ENCODE data around the gene ZNF423. TPM values are rescaled to one million over a fixed set of nuclear protein-coding genes. Genes with fewer than 3 reads are reported as not detected.

ZNF423 gene
- total RNA-seq, 1 experiment from 2014 or later: not detected

DNA sequence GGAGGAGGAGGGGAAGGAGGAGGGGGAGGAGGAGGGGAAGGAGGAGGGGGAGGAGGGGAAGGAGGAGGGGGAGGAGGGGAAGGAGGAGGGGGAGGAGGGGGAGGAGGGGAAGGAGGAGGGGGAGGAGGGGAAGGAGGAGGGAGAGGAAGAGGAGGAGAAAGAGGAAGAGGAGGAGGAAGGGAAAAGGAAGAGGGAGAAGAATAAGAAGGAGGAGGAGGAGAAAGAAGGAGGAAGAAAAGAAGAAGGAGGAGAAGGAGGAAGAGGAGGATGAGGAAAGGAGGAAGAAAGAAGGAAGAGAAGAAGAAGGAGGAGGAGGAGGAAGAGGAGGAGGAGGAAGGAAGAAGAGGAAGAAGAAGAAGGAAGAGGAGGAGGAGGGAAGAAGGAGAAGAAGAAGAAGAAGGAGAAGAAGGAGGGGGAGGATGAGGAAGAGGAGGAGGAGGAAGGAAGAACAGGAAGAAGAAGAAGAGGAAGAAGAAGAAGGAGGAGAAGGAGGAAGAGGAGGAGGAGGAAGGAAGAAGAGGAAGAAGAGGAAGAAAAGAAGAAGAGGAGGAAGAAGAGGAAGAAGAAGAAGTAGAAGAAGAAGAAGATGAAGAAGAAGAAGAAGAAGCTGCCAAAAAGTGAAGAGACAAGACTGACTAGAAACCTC is 378.5 kb downstream of the ZNF423 start:
- Mint-ChIP-seq H3K4me3 (ENCODE audit: low read depth, unreplicated experiment) (no peak overlapping the region), H3K4me1 (ENCODE audit: low read depth, unreplicated experiment) (no peaks in the 10 kb centered on the region), H3K9me3 (ENCODE audit: low read depth, unreplicated experiment) (no peaks in the 10 kb centered on the region), H3K27ac (ENCODE audit: unreplicated experiment) (no peak overlapping the region), H3K36me3 (ENCODE audit: insufficient read depth, unreplicated experiment) (no peaks in the 10 kb centered on the region), H3K27me3 (ENCODE audit: unreplicated experiment) (peaks cover 20% of the 10 kb centered on the region)
- CTCF ChIA-PET: no interaction called here
- BruUV-seq (replicated peaks): no TSS peak
- no peak for DNase-seq
- intact Hi-C loops (cut with micrococcal nuclease; ENCODE audit: unreplicated experiment): loop anchor here (10.0 kb wide), 1 partner anchor 57 kb away; no protein-coding TSS in a partner anchor
- no peak for TF ChIP-seq CTCF (IDR thresholded peaks at IDR 0.05; ENCODE audit: unreplicated experiment)

GRCh38 chr16:49474741-49475140 is 381.2 kb downstream of the ZNF423 start:
- Mint-ChIP-seq H3K4me3 (ENCODE audit: low read depth, unreplicated experiment) (no peak overlapping the region), H3K36me3 (ENCODE audit: insufficient read depth, unreplicated experiment) (no peaks in the 10 kb centered on the region), H3K9me3 (ENCODE audit: low read depth, unreplicated experiment) (no peaks in the 10 kb centered on the region), H3K27me3 (ENCODE audit: unreplicated experiment) (peaks cover 20% of the 10 kb centered on the region), H3K4me1 (ENCODE audit: low read depth, unreplicated experiment) (no peaks in the 10 kb centered on the region), H3K27ac (ENCODE audit: unreplicated experiment) (no peak overlapping the region)
- CTCF ChIA-PET: no interaction called here
- BruUV-seq (replicated peaks): no TSS peak
- intact Hi-C loops (cut with micrococcal nuclease; ENCODE audit: unreplicated experiment): loop anchor here (10.0 kb wide), 1 partner anchor 60 kb away; no protein-coding TSS in a partner anchor
- DNase-seq: no peak
- no peak for TF ChIP-seq CTCF (IDR thresholded peaks at IDR 0.05; ENCODE audit: unreplicated experiment)

DNA sequence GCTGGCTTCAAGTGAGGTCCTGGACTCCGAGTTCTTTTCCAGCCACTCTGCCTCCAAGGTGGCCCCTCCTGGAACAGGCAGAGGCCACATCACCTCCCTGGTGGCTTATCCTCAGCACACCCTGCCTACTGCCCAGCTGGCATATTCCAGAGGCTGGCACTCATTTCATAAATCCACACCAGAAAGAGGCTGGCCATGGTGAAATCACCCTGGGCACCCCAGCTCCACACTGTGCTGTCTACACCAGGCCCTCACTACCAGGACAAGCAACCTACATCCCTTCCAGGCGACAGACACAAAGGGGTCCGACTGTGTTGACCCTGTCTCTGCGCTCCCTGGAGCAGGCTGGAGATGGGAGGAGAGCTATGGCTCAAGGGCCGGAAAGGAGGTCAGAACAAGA is 382.1 kb downstream of the ZNF423 start:
- Mint-ChIP-seq H3K9me3 (ENCODE audit: low read depth, unreplicated experiment) (no peaks in the 10 kb centered on the region), H3K4me3 (ENCODE audit: low read depth, unreplicated experiment) (no peak overlapping the region), H3K4me1 (ENCODE audit: low read depth, unreplicated experiment) (no peaks in the 10 kb centered on the region), H3K27ac (ENCODE audit: unreplicated experiment) (no peak overlapping the region), H3K36me3 (ENCODE audit: insufficient read depth, unreplicated experiment) (no peaks in the 10 kb centered on the region), H3K27me3 (ENCODE audit: unreplicated experiment) (peaks cover 29% of the 10 kb centered on the region)
- CTCF ChIA-PET: no interaction called here
- TF ChIP-seq CTCF (IDR thresholded peaks at IDR 0.05; ENCODE audit: unreplicated experiment): no peak
- DNase-seq: no peak
- BruUV-seq (replicated peaks): no TSS peak
- intact Hi-C loops (cut with micrococcal nuclease; ENCODE audit: unreplicated experiment): loop anchor here (10.0 kb wide), 1 partner anchor 61 kb away; no protein-coding TSS in a partner anchor

GRCh38 chr16:49473131-49473530 is 382.8 kb downstream of the ZNF423 start:
- TF ChIP-seq CTCF (IDR thresholded peaks at IDR 0.05; ENCODE audit: unreplicated experiment): no peak
- Mint-ChIP-seq H3K36me3 (ENCODE audit: insufficient read depth, unreplicated experiment) (no peaks in the 10 kb centered on the region), H3K27ac (ENCODE audit: unreplicated experiment) (no peak overlapping the region), H3K27me3 (ENCODE audit: unreplicated experiment) (peaks cover 36% of the 10 kb centered on the region), H3K4me1 (ENCODE audit: low read depth, unreplicated experiment) (no peaks in the 10 kb centered on the region), H3K9me3 (ENCODE audit: low read depth, unreplicated experiment) (no peaks in the 10 kb centered on the region), H3K4me3 (ENCODE audit: low read depth, unreplicated experiment) (no peak overlapping the region)
- intact Hi-C loops (cut with micrococcal nuclease; ENCODE audit: unreplicated experiment): loop anchor here (10.0 kb wide), 1 partner anchor 62 kb away; no protein-coding TSS in a partner anchor
- no TSS peak for BruUV-seq (replicated peaks)
- no peak for DNase-seq
- CTCF ChIA-PET: no interaction called here

All from Calu3 (cell line).